HepG2 (cell line): ENCODE results near the gene TMEM114. TPM values are rescaled to one million over a fixed set of nuclear protein-coding genes. Genes with fewer than 3 reads are reported as not detected.
A peak's percentile ranks its signal among the peaks of the same experiment; 100 is the strongest.

Experiments used
- CAMTA2 ChIP-seq: sonication (generic); formaldehyde crosslinking; IDR thresholded peaks from 2 replicates; pipeline ENCODE4 v1.4.0; 2020; ENCODE audit warnings: mild to moderate bottlenecking, missing genetic modification reagents, borderline replicate concordance
- CREM ChIP-seq, 2 experiments: sonication (generic) in 1 of 2; formaldehyde crosslinking in 1 of 2; IDR thresholded peaks; 2 replicates each; pipeline versions ENCODE4 v1.4.0 to v1.6.1; 2016 to 2020; ENCODE audit warnings: antibody characterized with exemption in 1 of 2, mild to moderate bottlenecking in 1 of 2, missing genetic modification reagents in 1 of 2
- DRAP1 ChIP-seq: IDR thresholded peaks from 2 replicates; pipeline ENCODE4 v1.6.1; 2016; ENCODE audit warnings: missing genetic modification reagents, missing compliant biosample characterization
- FOXP4 ChIP-seq: sonication (generic); formaldehyde crosslinking; IDR thresholded peaks from 2 replicates; pipeline ENCODE4 v1.4.0; 2020; ENCODE audit warnings: missing genetic modification reagents
- HMGXB4 ChIP-seq, 2 experiments: sonication (generic) in 1 of 2; formaldehyde crosslinking in 1 of 2; IDR thresholded peaks; 2 replicates each; pipeline versions ENCODE4 v1.4.0 to v1.6.1; 2018 to 2020; ENCODE audit warnings: missing genetic modification reagents in 2 of 2, borderline replicate concordance in 1 of 2, low read depth in 1 of 2, mild to moderate bottlenecking in 1 of 2, missing biosample characterization in 1 of 2
- IRF2 ChIP-seq: IDR thresholded peaks from 2 replicates; pipeline ENCODE4 v1.6.1; 2018; ENCODE audit warnings: missing genetic modification reagents, missing compliant biosample characterization
- KAT2B ChIP-seq: fragments of 150-350 bp; IDR thresholded peaks from 2 replicates; pipeline ENCODE4 v1.6.1; 2014; ENCODE audit warnings: low read depth, low read length, borderline replicate concordance
- KLF12 ChIP-seq: sonication (generic); formaldehyde crosslinking; IDR thresholded peaks from 2 replicates; pipeline ENCODE4 v1.4.0; 2020; ENCODE audit warnings: missing genetic modification reagents, borderline replicate concordance
- MLX ChIP-seq: IDR thresholded peaks from 2 replicates; pipeline ENCODE4 v1.6.1; 2016
- NR2C2 ChIP-seq: sonication (generic); formaldehyde crosslinking; IDR thresholded peaks from 2 replicates; pipeline ENCODE4 v1.4.0; 2020; ENCODE audit warnings: missing genetic modification reagents, mild to moderate bottlenecking, moderate library complexity, borderline replicate concordance
- SIX1 ChIP-seq: sonication (generic); formaldehyde crosslinking; IDR thresholded peaks from 2 replicates; pipeline ENCODE4 v1.4.0; 2020; ENCODE audit warnings: missing genetic modification reagents, borderline replicate concordance
- SP2 ChIP-seq: sonication (generic); formaldehyde crosslinking; IDR thresholded peaks from 2 replicates; pipeline ENCODE4 v1.5.1; 2020; ENCODE audit warnings: mild to moderate bottlenecking, missing genetic modification reagents
- STAT6 ChIP-seq: sonication (generic); formaldehyde crosslinking; IDR thresholded peaks from 2 replicates; pipeline ENCODE4 v1.4.0; 2020; ENCODE audit warnings: missing genetic modification reagents, mild to moderate bottlenecking, borderline replicate concordance
- ZBTB34 ChIP-seq: sonication (generic); formaldehyde crosslinking; IDR thresholded peaks from 2 replicates; pipeline ENCODE4 v1.8.0; 2022; ENCODE audit warnings: mild to moderate bottlenecking, missing genetic modification reagents
- ZFP36L2 ChIP-seq: sonication (generic); formaldehyde crosslinking; IDR thresholded peaks from 2 replicates; pipeline ENCODE4 v1.4.0; 2020; ENCODE audit warnings: missing genetic modification reagents
- ZNF510 ChIP-seq: sonication (generic); formaldehyde crosslinking; IDR thresholded peaks from 2 replicates; pipeline ENCODE4 v1.4.0; 2020; ENCODE audit warnings: low read depth, mild to moderate bottlenecking, missing genetic modification reagents
- ZNF580 ChIP-seq: IDR thresholded peaks from 2 replicates; pipeline ENCODE4 v1.6.1; 2016; ENCODE audit warnings: low read depth, borderline replicate concordance
- polyA plus RNA-seq, 8 experiments: library from polyadenylated mRNA; depleted of rRNA in 3 of 8; stranded (reverse) in 7 of 8; unstranded in 1 of 8; fragments of >200 nt; fragmentation: Illumina TruSeq in 4 of 8; extraction: Trizol in 4 of 8; gene quantifications; 2 replicates each; pipeline versions ENCODE4 v1.2.1 to v1.2.3, GENCODE V29; 2011 to 2016; ENCODE audit warnings: low read depth in 4 of 8, missing spikeins in 1 of 8, mixed read lengths in 1 of 8; ENCODE audit not compliant: insufficient read depth in 1 of 8
- total RNA-seq, 5 experiments: library from RNA; depleted of rRNA; stranded (reverse); fragments of >200 nt; fragmentation: Illumina TruSeq; extraction: Trizol; gene quantifications; 2 replicates each; pipeline ENCODE4 v1.2.3, GENCODE V29; 2016; ENCODE audit warnings: low read depth in 1 of 5

The TMEM114 gene
- total and polyA plus RNA-seq, 2 of the 13 experiments (the other 11 are each of a cell fraction or from before 2014, with no cell fraction given), result not detected

- TF ChIP-seq HMGXB4 (CRISPR knock-in tag; IDR thresholded peaks at IDR 0.05; ENCODE audit: borderline replicate concordance in 1 of 2, low read depth in 1 of 2) (0 out of 4 replicates have a peak, but pooled peaks of 1 of the 2 experiments have one; percentile 59), DRAP1 (peak; percentile 44; the same call in 1 of the 2 replicates), FOXP4 (peak; percentile 89), SIX1 (CRISPR knock-in tag) (peak; percentile 11; the same call in 1 of the 2 replicates), ZNF510 (0 out of 2 replicates have a peak, but pooled peaks have one; percentile 21), CREM (IDR thresholded peaks at IDR 0.05) (peak; percentile 51; the same call in 1 of the 2 replicates), CREM (CRISPR knock-in tag; IDR thresholded peaks at IDR 0.05) (no peak), IRF2 (CRISPR knock-in tag) (0 out of 2 replicates have a peak, but pooled peaks have one; percentile 27), ZNF580 (CRISPR knock-in tag) (0 out of 2 replicates have a peak, but pooled peaks have one; percentile 47), NR2C2 (CRISPR knock-in tag) (peak; percentile 36; the same call in 1 of the 2 replicates), STAT6 (CRISPR knock-in tag) (no peak; the same call in 1 of the 2 replicates), SP2 (CRISPR knock-in tag) (no peak), ZFP36L2 (no peak), CAMTA2 (CRISPR knock-in tag) (no peak), ZBTB34 (CRISPR knock-in tag) (peak; percentile 52; the same call in 1 of the 2 replicates), KLF12 (CRISPR knock-in tag) (0 out of 2 replicates have a peak, but pooled peaks have one; percentile 16), MLX (peak; percentile 42; the same call in 1 of the 2 replicates), KAT2B (peak; percentile 55)
These were observed 52.5 kb downstream of the TMEM114 start (continued) for GRCh38 chr16:8537691-8538342.
